ENCODE measurements around the gene TMEM130. TPM values are rescaled to one million over a fixed set of nuclear protein-coding genes. Genes with fewer than 3 reads are reported as not detected.

TMEM130 gene
- total and polyA plus RNA-seq, 4 donors, result 0.34 to 1.5 (median 0.60) TPM

DNA sequence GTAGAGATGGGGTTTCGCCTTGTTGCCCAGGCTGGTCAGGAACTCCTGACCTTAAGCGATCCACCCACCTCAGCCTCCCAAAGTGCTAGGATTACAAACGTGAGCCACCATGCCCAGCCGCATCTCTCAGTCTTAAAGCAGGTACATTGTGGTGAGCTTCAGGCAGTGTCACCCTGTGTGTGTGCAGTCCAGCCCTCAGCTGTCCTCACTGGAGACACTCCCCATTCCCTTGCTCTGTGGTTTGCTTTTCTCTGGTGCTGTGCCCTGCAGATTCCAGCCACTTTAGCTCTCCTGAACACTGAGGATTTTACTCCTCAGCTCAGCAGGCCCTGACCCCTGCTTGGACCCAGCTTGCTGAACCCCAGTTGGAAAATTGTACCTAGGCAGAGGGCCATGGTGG is 14.6 kb upstream of the TMEM130 start:
- peaks cover 0 to 7% (median 6%) of the 10 kb centered on the region in 5 donors for H3K4me1 ChIP-seq (ENCODE audit: control insufficient read depth in 5 of 5, insufficient read depth in 5 of 5, low read length in 5 of 5)
- DNase-seq, result no peak
- H3K9me3 ChIP-seq (ENCODE audit: control insufficient read depth in 4 of 4, insufficient read depth in 3 of 4, low read length in 3 of 4), result no peaks in the 10 kb centered on the region
- H3K27me3 ChIP-seq (ENCODE audit: control insufficient read depth in 3 of 3, insufficient read depth in 3 of 3, low read length in 2 of 3), result no peaks in the 10 kb centered on the region
- no peak overlapping the region for H3K4me3 ChIP-seq
- WGBS, 2 donors, result 85 to 95% methylated on average over 4 of the region's 4 CpGs
- H3K27ac ChIP-seq (ENCODE audit: low read depth in 1 of 2, low read length in 1 of 2), result no peak overlapping the region
- ATAC-seq (ENCODE audit: insufficient read depth, low FRiP score), result no peak
- H3K36me3 ChIP-seq (ENCODE audit: control insufficient read depth in 4 of 4, insufficient read depth in 4 of 4, low read length in 4 of 4), result peaks cover 6 to 25% (median 21%) of the 10 kb centered on the region in 4 donors
- H3K9ac ChIP-seq (ENCODE audit: insufficient read depth in 1 of 2, low read length in 2 of 2), result no peak overlapping the region
- TF ChIP-seq, protein P1, sequence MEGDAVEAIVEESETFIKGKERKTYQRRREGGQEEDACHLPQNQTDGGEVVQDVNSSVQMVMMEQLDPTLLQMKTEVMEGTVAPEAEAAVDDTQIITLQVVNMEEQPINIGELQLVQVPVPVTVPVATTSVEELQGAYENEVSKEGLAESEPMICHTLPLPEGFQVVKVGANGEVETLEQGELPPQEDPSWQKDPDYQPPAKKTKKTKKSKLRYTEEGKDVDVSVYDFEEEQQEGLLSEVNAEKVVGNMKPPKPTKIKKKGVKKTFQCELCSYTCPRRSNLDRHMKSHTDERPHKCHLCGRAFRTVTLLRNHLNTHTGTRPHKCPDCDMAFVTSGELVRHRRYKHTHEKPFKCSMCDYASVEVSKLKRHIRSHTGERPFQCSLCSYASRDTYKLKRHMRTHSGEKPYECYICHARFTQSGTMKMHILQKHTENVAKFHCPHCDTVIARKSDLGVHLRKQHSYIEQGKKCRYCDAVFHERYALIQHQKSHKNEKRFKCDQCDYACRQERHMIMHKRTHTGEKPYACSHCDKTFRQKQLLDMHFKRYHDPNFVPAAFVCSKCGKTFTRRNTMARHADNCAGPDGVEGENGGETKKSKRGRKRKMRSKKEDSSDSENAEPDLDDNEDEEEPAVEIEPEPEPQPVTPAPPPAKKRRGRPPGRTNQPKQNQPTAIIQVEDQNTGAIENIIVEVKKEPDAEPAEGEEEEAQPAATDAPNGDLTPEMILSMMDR (IDR thresholded peaks at IDR 0.05; ENCODE audit: control extremely low read depth, extremely low read depth), result no peak

DNA sequence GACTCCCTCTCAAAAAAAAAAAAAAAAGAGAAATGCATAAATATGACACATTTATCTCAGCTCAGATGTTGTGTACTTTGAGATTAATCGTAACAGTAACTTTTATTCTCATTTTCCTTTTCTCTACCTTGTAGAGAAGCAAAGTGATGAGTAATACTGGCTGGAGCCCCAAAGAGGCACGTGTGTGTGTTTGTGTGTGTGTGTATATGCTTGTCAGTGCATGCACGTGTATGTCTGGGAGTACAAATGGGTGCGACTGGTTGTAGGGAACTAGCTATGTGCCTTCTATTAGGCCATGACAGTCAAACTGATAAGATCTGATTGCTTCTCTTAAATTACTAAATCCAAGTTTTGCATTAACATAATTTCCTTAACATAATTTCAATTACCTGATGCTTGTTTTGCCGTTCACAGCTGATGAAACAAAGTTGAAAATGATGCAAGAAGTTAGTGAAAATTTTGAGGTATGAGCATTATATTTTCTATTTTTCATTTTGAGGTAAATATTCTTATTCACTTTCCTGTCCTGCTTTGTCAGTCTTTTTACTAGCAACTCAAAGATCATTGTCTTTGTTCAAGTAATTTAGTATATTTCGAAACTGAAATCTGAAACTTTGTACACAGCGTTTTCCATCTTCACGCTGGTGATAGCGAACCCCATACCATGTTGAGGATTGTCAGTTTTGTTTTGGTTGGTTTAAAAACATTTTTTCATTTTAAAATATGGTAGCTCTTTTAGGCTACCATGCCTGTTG is 11.9 kb upstream of the TMEM130 start:
- DNase-seq (no peak), ATAC-seq (ENCODE audit: insufficient read depth, low FRiP score) (no peak)
- Histone ChIP-seq H3K4me3 (no peak overlapping the region), H3K9ac (ENCODE audit: insufficient read depth in 1 of 2, low read length in 2 of 2) (no peak overlapping the region), H3K36me3 (ENCODE audit: control insufficient read depth in 4 of 4, insufficient read depth in 4 of 4, low read length in 4 of 4) (peaks cover 0 to 21% (median 16%) of the 10 kb centered on the region in 4 donors), H3K4me1 (ENCODE audit: control insufficient read depth in 5 of 5, insufficient read depth in 5 of 5, low read length in 5 of 5) (peaks cover 0 to 12% (median 6%) of the 10 kb centered on the region in 5 donors), H3K27ac (ENCODE audit: low read depth in 1 of 2, low read length in 1 of 2) (no peak overlapping the region), H3K9me3 (ENCODE audit: control insufficient read depth in 4 of 4, insufficient read depth in 3 of 4, low read length in 3 of 4) (no peaks in the 10 kb centered on the region), H3K27me3 (ENCODE audit: control insufficient read depth in 3 of 3, insufficient read depth in 3 of 3, low read length in 2 of 3) (no peaks in the 10 kb centered on the region)
- 86 to 88% methylated on average over 9 of the region's 9 CpGs for WGBS, 2 donors
- TF ChIP-seq, protein P1 (IDR thresholded peaks at IDR 0.05; ENCODE audit: control extremely low read depth, extremely low read depth), result no peak

DNA sequence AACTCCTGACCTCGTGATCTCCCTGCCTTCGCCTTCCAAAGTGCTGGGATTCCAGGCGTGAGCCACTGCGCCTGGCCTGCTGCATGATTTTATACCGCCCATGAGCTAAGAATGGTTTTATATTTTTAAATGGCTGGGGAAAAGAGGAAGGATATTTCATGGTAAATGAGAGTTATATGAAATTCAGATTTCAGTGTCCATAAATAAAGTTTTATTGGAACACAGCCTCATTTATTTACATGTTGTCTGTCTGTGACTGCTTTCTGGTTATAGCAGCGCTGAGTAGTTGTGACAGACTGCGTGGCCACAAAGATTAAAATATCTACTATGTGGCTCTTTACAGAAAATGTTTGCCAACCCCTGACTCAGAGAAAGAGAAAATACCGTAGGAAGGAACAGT is 10.7 kb upstream of the TMEM130 start:
- TF ChIP-seq, protein P1 (IDR thresholded peaks at IDR 0.05; ENCODE audit: control extremely low read depth, extremely low read depth), result no peak
- Histone ChIP-seq H3K9ac (ENCODE audit: insufficient read depth in 1 of 2, low read length in 2 of 2) (no peak overlapping the region), H3K4me1 (ENCODE audit: control insufficient read depth in 5 of 5, insufficient read depth in 5 of 5, low read length in 5 of 5) (peaks cover 0 to 12% (median 6%) of the 10 kb centered on the region in 5 donors), H3K4me3 (no peak overlapping the region), H3K27ac (ENCODE audit: low read depth in 1 of 2, low read length in 1 of 2) (no peak overlapping the region), H3K27me3 (ENCODE audit: control insufficient read depth in 3 of 3, insufficient read depth in 3 of 3, low read length in 2 of 3) (no peaks in the 10 kb centered on the region), H3K36me3 (ENCODE audit: control insufficient read depth in 4 of 4, insufficient read depth in 4 of 4, low read length in 4 of 4) (peaks cover 0 to 21% (median 16%) of the 10 kb centered on the region in 4 donors), H3K9me3 (ENCODE audit: control insufficient read depth in 4 of 4, insufficient read depth in 3 of 4, low read length in 3 of 4) (no peaks in the 10 kb centered on the region)
- 95 to 96% methylated on average over 8 of the region's 8 CpGs for WGBS, 2 donors
- DNase-seq (no peak), ATAC-seq (ENCODE audit: insufficient read depth, low FRiP score) (no peak)
